NCI-H446 (cell line): ENCODE results near the gene MOB3B.

Source experiments
- DNase-seq, 2 experiments: peaks; one replicate each; lab custom pipeline; 2025; lab: John Stamatoyannopoulos, UW

Gene MOB3B

DNA sequence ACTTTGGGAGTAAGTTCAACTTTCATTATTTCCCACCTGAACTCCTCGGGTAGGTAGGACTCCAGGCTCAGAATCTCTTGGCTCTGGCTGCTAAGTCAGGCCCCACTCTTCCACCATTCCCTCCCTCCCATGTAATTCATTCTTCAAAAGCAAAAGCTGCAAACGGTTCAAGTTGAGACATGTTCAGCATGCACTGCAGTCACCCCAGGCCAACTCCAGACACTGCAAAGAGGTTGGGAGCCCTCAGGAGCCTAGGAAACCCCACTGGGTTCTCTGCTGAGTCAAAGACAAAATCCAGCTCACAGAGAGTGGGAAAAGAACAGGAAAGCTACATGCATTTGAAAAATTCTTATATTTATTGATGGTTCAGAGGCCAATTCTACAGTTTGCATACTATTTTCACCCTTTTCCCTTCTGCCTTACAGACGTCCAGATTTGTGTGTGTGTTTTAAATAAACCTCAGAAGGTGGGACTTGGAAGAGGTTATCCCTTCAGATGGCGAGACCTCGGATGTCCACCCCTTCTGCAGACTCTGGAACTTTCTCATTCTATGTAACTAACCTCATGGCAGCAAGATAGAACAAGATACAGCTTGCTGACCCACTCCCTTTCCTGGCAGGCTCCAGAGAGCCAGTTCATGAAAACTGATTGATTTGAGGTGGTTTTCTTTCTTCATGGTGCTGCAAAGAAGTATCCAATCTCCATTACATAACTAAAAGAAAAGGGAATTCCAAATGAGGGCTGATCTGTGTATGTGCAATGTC is 167.0 kb downstream of the MOB3B start:
- DNase-seq: no peak

DNA sequence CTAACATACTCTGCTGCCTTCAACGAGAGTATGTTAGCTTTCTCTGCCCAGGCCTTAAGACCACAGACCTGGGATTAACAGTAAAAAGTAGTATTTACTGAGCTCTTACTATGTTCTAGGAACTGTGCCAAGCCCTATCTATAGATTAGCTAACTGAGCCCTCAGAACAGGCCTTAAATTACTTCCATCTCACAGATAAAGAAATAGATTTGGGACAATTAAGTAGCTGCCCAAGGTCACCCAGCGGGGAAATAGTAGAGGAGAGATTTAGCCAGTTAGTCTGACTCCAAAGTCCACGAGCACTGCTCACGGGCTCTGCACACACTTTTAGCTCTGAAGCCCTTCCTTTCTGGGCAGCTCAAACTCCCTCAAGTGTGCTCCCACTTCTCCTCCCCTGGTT is 168.1 kb downstream of the MOB3B start:
- DNase-seq: no peak

DNA sequence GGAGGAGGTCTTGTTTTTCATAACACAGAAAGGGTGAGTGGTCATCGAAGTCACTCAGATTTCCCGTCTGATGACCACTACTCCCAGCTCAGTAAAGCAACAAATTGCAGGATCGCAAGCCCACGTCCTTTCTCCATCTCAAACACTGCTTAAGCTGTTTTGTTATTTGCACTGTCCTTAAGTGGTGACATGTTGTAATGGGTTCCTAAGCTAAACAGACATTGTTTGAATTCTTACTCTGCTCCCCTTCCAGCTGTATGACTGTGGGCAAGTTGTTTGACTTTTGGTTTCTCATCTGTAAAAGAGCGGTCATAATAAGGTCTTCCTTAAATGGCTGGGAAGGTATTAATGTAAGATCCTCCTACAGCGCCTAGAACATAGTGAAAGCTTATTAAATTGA is 169.9 kb downstream of the MOB3B start:
- no peak for DNase-seq

DNA sequence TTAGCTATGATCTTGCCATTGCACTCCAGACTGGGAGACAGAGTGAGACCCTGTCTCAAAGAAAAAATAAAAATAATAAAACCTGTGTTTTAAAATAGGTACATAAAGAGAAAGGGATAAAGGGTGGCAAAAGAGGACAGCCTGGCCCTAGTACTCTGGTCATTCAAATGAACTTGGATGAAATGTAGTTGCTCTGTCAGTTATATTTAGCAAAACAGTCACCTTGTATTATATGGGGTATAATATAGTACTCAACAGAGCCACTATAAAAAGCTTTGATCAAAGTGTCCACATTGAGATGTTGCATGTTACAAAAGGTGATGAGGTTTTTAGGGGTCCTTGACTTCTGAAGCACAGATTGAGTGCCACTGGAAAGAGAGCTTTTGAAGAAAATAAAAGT is 171.6 kb downstream of the MOB3B start:
- no peak for DNase-seq

DNA sequence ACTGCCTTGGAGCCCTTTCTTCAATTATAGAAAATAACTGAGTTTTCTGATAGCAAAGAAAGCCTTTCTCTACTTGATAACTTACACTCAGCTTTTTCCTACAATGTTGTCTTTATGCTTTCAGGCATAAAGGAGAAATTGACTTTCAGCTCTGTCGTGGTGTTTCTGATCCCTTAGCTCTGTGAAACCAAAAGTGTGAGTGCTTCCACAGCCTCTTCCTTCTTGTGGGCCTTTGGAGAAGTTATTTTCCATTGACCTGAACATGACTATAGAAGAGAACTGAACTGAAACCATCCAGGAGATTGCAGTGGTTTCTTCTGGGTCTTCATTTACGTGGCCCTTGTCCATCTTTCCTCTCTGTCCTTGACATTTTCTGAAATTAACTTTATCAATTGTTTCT is 173.2 kb downstream of the MOB3B start:
- DNase-seq: no peak

DNA sequence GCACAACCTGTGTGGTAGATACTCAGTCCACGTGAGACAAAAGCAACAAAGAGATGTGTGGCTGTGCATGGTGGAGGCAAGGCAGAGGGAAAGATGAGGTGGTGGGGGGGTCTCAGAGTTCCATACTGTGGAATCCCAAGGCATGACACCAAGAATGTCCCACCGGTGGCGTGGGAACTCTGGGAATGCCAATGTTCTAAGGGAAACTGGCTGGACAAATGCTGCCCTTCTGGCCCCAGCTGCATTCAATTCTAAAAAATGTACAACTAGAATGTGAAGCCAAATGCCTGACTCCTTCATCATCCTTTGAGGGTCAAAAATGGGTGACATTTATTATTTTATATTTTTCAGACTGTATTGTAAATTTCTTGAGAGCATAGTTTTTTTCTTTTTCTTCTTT is 174.4 kb downstream of the MOB3B start:
- DNase-seq: no peak

DNA sequence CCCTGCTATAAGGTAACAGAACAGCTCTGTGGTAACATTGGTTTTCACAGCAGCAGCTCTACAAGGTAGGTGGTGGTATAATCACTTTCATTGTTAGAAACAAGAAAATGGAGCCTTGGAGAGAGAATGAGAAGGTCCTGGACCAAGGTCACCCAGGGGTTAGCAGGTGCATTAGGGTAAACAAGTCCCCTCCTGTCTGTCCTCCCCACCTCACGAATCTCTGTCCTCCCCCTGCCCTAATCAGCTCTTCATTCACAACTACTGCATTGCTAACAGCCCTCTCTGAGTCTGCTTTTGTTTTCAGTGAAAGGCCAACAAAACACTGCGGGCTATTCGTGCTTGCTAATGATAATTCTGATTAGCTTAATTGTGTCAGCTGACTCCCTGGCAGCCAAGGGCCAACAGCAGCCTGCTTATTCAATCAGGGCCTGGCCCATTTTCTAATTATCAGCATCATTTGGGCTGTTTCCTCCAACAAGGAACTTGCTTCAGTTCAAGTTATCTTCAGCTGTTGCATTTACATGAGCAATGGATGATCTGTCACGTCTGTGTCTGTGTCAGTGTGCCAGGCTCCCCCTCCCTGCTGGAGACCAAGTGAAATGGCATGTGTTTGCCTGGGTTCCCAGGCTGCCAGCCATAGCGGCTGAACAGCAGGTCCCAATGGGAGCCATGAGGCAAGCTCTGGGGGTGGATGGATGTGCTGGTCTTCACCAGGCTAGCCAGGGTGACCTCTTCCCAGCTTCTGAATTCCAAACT is 176.0 kb downstream of the MOB3B start:
- peak; percentile 43 to 44 for DNase-seq

DNA sequence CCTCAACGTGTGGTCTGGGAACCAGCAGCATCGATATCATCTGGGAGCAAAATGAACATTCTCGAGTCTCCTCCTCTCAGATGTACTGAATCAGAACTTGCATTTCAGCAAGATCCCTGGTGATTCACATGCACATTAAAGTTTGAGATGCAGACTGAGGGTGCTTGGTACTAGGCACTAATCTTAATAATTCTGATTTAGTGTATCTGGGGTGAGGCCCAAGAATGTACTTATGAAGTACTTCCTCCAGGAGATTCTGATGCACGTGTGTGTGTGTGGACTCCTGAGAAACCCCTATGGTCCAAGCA is 176.5 kb downstream of the MOB3B start:
- no peak for DNase-seq

DNA sequence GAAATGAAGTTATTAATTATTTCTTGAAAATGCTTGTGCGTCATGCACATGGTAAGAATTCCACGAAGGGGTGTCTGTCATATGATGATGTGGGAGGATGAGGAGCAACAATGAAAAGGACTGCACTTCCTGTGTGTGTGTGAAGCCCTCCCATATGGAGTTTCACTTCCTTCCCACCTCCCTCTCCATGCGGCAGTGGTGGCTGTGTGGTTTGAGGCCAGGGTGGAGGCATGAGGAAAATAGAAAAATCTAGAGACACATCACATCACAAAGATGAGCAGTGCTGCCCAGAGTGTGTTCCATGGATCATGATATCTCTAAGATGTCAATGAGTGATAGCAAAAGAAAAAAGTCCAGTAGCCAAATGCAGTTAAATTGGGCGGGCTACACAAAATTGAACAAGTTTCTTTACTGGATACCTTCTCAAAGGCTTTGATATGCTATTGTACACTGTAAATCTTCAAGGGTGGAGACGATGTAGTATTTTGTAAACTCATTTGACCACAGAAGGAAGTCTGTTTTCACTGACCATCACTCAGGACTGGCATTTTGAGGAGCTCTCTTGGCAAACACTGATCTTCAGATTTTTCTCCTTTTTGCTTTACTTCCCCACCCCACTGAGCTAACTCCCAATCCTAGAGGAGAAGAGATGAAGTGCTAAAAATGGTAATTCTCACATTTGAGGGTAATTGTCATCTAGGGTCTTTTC is 177.0 kb downstream of the MOB3B start:
- DNase-seq: no peak

DNA sequence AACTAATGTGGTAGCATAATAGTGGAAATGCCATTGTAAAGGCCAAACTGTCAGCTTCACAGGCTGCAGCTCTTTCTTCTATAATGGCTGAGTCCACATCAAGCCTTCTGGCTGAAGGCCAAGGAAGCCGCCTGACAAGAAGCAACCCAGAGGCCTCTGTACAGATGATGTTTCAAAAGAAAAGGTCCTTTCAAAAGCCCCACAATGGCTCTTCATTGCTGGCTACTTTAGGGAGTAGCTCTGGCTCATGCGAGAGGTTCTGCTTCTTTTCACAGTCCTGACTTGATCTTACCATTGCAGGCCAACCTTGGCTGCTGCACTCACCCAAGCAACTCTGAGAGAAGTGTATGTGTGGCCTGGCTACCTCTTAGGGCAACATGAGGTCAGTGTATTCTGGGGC is 178.2 kb downstream of the MOB3B start:
- peak in 1 of 2 experiments; percentile 43 for DNase-seq

DNA sequence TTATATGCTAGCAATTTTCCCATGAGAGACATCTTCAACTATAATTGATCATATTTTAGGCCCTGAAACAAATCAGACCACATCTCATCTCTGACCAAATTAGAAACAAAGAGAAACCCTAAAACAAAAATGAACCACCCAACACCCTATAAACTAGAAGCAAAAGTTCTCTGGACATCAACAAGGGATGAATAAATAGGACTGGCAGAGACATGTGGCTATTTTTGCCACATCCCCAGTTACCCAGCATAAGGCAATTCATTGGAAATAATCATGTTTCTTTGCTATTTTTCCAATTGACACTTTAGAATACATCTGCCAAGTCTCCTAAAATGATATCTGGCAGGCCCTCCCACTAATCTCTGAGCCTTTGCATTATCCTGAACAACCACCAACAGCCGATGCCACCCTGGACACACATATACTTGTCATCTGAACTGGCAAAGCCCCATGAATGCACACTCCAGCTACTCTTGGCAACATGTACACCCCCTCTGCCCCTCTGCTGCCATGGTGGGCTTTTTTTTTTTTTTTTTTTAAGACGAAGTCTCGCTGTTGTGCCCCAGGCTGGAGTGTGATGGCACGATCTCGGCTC is 179.1 kb downstream of the MOB3B start:
- DNase-seq: peak in 1 of 2 experiments; percentile 53

DNA sequence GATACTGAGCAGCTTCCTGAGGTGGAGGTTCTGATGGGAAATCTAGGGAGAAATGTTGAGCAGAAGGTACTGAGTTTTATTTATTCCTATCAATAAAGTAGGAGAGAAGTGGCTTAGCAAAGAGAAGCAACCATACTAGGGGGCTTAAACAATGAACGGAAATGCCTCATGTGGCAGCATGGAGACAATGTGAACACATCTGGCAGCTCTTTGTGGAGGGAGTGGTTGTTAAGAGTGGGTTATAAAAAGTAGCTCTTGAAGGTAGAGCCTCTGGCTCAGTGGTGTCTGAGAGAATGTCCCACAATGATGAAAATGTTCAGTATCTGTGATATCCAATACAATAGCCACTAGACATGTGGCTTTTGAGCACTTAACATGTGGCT is 179.9 kb downstream of the MOB3B start:
- no peak for DNase-seq

DNA sequence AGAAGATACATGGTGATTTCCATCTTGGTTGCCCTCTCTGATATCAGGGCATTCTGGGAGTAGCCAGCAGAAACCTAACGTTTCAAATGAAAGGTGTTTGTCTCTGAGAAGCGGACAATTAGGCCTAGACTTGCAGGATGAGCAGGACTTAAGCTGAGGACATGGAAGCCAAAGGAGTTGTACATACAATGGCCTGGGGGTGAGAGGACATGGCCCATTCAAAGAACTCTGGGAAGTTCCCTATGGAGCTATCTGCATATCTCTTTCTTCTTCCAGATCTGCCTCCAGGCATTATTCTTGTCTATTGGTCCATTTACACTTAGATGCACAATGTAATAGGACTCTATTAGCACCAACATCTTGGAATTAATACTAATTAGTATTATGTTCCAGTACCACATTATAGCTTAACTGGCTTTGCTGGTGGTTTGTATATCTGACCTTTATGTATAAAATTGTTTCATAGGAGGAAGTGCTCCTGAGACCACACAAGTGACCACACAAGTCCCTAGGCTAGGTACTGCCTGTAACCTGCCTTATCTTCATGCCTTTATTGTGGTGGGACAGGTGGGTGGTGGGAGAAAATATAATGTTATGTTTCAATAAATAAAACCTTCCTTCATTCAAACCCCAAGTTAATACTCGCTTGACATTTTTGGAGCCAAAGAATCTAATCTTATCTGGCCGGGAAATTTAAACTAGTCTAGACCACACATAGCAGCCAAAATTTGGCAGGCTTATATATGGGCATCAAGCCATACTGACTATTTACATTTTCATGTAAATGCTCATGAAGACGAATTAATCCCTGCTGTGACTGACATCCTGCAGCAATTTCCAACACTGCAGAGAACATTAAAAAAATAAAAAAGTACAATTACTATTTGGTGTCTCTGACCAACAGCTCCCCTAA is 180.6 kb downstream of the MOB3B start:
- peak; percentile 73 to 77 for DNase-seq

DNA sequence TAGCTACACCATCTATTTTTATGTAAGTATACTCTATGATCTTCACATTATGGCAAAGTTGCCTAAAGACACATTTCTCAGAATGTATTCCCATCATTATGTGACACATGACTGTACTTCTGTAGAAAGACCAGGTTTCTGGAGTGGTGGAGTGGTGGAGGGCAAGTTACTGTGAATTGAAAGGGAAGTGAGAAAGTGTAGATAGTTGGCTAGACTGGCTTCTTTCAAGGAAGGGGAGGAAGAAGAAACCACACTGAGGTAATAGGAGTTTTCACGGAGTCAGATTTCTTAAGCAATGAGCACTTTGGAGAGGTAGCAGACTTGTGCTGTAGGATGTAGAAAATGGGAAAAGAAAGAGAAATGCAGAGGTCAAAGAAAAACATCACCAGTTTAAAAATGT is 181.7 kb downstream of the MOB3B start:
- DNase-seq: no peak

DNA sequence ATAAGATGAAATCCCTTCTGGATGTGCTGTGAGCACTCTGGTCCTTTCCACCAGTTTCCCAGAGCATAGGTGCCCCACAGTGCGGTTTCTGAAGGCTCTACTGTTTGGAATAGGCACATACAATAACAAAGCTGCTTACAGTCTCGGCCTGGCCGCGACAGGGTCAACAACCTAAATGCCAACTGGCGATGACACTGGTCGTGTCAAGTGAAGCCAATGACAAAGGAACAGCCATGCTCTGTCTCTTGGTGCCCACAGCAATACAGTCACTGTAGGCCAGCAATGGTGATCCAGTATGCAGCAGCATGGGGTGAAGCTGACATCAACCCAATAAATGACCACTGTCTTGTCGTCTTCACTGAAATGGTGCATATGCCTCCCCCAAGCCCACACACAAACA is 184.8 kb downstream of the MOB3B start:
- no peak for DNase-seq

DNA sequence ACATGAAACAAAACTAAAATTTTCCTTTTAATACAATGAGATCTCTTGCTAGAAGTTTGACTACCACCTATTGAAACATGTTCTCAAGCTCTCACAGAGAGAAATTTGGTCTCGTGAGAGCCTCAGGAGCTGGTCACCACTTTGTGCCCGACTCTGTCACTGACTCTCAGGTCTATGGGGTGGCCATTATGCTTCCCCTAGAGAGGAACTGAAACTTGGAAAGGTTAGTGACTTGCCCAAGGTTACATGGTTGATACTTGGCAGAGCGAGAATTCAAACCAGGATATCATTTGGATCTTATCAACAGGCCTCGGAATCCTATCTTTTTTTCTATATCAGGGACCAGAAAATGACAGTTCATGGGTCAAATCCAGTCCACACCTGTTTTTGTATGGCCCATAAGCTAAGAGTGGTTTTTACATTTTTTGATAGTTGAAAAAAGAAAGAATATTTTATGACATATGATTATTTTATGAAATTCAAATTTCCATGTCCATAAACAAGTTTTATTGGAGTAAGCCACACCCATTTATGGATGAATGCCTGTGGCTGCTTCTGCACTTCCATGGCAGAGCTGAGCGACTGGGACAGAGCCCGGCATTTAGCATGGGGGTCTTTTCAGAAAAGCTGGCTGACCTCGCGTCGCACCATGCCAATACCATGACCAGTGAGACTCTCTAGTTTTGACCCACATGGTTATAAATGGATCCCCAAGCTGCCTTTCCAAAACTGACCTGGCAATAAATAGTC is 187.9 kb downstream of the MOB3B start:
- DNase-seq: no peak

DNA sequence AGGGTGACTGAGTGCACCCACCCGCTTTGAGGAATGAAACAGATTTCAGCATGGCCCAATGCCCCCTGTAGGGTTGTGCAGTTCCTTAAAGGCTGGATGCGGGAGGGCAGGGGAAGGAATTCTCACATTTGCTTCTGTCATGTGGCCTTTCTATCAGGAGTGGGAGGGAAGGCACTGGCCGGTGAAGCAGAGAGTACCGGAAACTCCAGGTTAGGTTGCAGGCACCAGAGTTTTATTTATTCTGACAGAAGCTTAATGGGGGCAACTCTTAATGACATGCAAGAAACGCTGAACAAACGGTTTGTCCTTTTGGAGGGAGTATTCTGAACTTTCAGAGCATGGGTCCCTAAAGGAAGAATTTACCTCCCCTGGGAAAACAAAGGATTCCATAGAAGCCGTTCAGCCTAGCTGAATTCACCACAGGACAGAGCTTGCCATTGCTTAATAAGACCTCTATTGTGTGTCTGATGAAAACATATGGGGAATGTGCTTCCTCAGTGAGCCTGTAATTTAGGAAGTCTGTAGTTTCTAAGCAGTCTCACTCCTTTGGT is 188.6 kb downstream of the MOB3B start:
- DNase-seq: no peak

DNA sequence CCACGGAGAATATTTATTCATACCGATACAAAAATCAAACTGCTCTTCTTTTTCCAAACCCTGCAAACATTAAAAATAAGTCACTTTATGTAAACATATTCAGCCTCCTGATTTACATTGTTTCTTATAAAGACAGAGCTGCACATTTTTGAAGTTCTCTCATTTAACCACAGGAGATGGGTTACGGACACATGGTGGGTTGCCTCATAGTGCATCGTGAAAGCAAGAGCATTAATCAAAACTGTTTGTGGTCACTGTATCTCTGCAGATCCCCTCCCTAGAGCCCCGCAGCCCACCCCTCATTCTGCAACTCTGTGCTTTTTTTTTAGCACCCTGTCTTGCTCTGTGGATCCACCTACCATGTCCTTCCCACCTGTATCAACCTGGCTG is 189.3 kb downstream of the MOB3B start:
- DNase-seq: no peak

DNA sequence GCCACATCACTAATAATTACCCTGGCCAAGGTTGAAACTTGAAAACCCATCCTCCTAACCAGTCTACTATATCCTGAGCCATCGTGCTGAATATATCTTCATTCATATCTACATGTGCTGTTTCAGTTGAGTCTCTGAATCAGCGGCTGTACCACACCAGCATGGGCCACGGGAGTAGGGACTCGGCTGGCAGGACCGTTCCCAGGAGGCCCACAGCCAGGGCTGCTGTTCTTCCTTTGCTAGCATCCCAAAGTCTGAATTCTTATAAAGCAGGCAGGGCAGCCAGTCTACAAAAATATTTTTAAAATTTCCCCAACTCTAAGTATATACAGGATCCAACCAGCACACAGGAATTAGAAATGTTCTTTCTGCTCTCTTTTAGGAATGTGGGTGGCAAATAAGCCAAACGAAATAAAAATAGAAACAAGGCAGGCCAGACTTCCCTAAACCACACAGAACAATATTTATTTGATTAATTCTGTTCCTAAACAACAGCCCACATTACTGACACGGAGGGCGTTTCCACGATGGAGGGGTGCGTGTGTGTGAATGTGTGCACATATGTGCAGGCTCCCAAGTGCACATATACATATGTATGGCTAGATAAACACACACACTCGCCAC is 189.8 kb downstream of the MOB3B start:
- no peak for DNase-seq

DNA sequence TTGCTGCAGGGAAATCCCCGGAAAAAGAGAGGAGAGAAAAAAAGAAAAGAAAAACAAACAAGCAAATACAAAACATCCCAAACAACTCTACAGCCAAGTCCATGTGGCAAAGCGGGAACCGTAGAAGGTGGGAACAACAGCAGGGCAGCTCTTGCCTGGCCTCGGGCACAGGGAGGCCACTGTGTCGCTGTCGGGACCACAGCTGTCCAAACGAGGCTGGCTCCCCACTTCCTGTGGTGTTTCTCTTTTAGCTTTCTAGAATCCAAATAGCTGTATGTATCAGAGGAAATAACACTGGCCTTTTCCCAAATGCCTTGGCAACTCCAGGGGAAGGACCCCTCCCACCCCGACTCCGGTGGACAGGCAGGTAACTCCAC is 191.1 kb downstream of the MOB3B start:
- DNase-seq: no peak
